ENCODE results near the gene CPXM2.

DNA sequence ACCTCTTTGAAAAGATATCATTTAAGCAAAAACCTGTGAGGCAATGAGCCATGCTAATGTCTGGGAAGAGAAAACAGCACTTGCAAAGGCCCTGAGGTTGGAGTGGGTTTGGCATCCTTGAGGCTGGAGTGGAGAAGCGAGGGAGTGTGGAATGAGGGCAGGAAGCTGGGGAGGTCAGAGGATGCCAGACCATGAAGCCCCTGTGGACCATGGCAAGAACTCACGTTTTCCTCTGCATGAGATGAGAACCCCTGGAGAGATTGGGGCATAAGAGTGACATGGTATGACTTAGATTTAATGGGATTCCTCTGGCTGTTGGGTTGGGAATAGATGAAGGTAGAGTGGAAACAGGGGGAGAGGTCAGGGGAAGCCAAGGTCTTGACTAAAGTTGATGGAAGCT, 176.1 kb downstream of the CPXM2 start:
- TF ChIP-seq, protein P1, sequence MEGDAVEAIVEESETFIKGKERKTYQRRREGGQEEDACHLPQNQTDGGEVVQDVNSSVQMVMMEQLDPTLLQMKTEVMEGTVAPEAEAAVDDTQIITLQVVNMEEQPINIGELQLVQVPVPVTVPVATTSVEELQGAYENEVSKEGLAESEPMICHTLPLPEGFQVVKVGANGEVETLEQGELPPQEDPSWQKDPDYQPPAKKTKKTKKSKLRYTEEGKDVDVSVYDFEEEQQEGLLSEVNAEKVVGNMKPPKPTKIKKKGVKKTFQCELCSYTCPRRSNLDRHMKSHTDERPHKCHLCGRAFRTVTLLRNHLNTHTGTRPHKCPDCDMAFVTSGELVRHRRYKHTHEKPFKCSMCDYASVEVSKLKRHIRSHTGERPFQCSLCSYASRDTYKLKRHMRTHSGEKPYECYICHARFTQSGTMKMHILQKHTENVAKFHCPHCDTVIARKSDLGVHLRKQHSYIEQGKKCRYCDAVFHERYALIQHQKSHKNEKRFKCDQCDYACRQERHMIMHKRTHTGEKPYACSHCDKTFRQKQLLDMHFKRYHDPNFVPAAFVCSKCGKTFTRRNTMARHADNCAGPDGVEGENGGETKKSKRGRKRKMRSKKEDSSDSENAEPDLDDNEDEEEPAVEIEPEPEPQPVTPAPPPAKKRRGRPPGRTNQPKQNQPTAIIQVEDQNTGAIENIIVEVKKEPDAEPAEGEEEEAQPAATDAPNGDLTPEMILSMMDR (IDR thresholded peaks at IDR 0.05), result no peak
- TF ChIP-seq POLR2AphosphoS5 (IDR thresholded peaks at IDR 0.05) (no peak), POLR2A (IDR thresholded peaks at IDR 0.05) (no peak), EP300 (IDR thresholded peaks at IDR 0.05) (no peak)
